ENCODE measurements around the gene THTPA.
"Not testable (repeated sequence)": the region's sequence is repeated elsewhere in the genome, so short reads cannot be mapped to it uniquely, and the experiment has no call there.

THTPA gene

GRCh38 chr14:23535943-23536342, 20.1 kb upstream of the THTPA start:
- no peaks in the 10 kb centered on the region for H3K9me3 ChIP-seq (ENCODE audit: control insufficient read depth in 2 of 2, low read length in 2 of 2)
- no peak overlapping the region for H3K9ac ChIP-seq (ENCODE audit: low read length in 2 of 2)
- peaks cover 2% of the 10 kb centered on the region for H3K4me1 ChIP-seq (ENCODE audit: control insufficient read depth, insufficient read depth, low read length)
- H3K4me3 ChIP-seq (ENCODE audit: low read length in 2 of 2) = no peak overlapping the region
- H3K36me3 ChIP-seq (ENCODE audit: control insufficient read depth in 2 of 2, insufficient read depth in 2 of 2, low read length in 2 of 2) = no peaks in the 10 kb centered on the region
- no peaks in the 10 kb centered on the region for H3K27me3 ChIP-seq (ENCODE audit: control insufficient read depth in 1 of 2, insufficient read depth in 2 of 2, low read length in 2 of 2)
- H3K27ac ChIP-seq (ENCODE audit: low read length) = no peak overlapping the region

DNA sequence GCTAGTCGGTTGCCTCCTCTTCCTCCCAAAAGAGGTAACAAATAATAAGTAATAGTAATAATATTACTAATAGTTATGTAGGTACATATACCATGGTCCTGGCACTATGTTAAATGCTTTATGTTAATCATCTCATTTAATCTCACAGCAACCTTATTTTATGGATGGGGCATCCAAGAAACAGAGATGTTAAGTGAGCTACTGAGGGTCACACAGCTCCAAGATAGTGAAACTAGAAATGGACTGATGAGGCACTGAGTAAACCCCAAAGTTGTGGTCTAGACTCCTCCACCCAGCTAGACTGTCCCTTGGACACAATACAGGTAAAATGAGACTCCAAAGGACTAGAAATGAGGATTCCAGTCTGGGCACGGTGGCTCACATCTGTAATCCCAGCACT, 19.6 kb upstream of the THTPA start:
- no peak overlapping the region for H3K27ac ChIP-seq (ENCODE audit: low read length)
- H3K4me1 ChIP-seq (ENCODE audit: control insufficient read depth, insufficient read depth, low read length) = peaks cover 2% of the 10 kb centered on the region
- H3K9ac ChIP-seq (ENCODE audit: low read length in 2 of 2) = no peak overlapping the region
- no peaks in the 10 kb centered on the region for H3K36me3 ChIP-seq (ENCODE audit: control insufficient read depth in 2 of 2, insufficient read depth in 2 of 2, low read length in 2 of 2)
- no peaks in the 10 kb centered on the region for H3K9me3 ChIP-seq (ENCODE audit: control insufficient read depth in 2 of 2, low read length in 2 of 2)
- no peak overlapping the region for H3K4me3 ChIP-seq (ENCODE audit: low read length in 2 of 2)
- H3K27me3 ChIP-seq (ENCODE audit: control insufficient read depth in 1 of 2, insufficient read depth in 2 of 2, low read length in 2 of 2) = no peaks in the 10 kb centered on the region

- not testable (repeated sequence) for H3K9ac ChIP-seq (ENCODE audit: low read length in 2 of 2); H3K9me3 ChIP-seq (ENCODE audit: control insufficient read depth in 2 of 2, low read length in 2 of 2); H3K27ac ChIP-seq (ENCODE audit: low read length); H3K4me3 ChIP-seq (ENCODE audit: low read length in 2 of 2); H3K4me1 ChIP-seq (ENCODE audit: control insufficient read depth, insufficient read depth, low read length); H3K27me3 ChIP-seq (ENCODE audit: control insufficient read depth in 1 of 2, insufficient read depth in 2 of 2, low read length in 2 of 2); H3K36me3 ChIP-seq (ENCODE audit: control insufficient read depth in 2 of 2, insufficient read depth in 2 of 2, low read length in 2 of 2)
Measured at GRCh38 chr14:23536906-23537305, 19.2 kb upstream of the THTPA start.

DNA sequence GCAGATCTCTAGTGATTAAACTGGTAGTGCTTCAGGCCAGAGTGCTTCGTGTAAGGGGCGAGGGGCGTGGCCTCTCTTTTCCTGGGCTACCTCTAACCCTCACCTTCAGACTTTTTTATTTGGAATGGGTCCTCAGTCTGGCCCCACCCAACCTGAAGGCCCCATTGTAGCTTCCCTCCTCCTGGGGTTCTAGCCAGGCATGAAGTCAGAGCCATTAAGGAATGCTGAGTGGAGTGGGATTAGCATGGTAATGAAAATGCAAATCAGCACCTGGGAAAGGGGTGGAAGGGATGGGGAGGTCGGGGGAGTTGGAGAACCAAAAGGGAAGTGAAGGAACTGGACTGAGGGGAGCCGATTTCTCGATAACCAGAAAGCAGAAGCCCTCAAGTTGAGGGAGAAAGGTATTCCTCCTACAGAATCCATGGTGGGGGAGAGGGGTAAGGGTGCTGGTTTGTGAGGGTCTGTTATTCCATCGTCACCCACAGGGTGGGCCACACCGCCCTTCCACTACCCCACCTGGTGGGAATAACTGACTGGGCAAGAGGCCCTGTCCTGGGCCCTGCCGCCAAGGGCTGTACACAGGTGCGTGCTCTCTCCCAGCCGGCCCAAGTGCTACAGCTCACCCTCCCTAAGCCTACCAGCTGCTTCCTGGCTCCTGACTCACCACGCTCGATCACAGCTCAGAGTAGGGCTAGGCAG, 18.6 kb upstream of the THTPA start:
- Histone ChIP-seq H3K9me3 (ENCODE audit: control insufficient read depth in 2 of 2, low read length in 2 of 2) (no peaks in the 10 kb centered on the region), H3K4me3 (ENCODE audit: low read length in 2 of 2) (no peak overlapping the region), H3K27me3 (ENCODE audit: control insufficient read depth in 1 of 2, insufficient read depth in 2 of 2, low read length in 2 of 2) (no peaks in the 10 kb centered on the region), H3K27ac (ENCODE audit: low read length) (no peak overlapping the region), H3K4me1 (ENCODE audit: control insufficient read depth, insufficient read depth, low read length) (peaks cover 2% of the 10 kb centered on the region), H3K9ac (ENCODE audit: low read length in 2 of 2) (no peak overlapping the region), H3K36me3 (ENCODE audit: control insufficient read depth in 2 of 2, insufficient read depth in 2 of 2, low read length in 2 of 2) (no peaks in the 10 kb centered on the region)

- no peak overlapping the region for H3K9ac ChIP-seq (ENCODE audit: low read length in 2 of 2)
- H3K4me3 ChIP-seq (ENCODE audit: low read length in 2 of 2) = no peak overlapping the region
Measured at GRCh38 chr14:23538050-23538718, 17.9 kb upstream of the THTPA start.

DNA sequence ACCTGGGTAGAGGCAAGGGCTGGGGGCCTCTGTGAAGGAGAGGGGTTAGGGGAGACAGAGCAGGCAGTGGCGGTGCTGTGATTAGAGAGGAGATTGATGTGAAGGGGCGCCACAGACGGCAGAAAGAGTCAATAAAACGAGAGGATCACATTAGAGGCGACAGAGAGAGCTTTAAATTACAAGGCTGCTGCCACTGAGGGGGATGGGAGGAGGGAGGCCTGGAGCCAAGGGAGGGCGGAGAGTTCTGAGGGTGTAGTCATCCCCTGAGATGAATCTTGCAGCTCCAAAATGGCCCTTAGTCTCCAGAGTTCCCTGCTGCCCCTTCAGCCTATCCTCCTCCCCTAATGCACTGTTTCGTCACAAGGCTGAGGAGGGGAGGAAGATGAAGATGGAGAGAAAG, 17.3 kb upstream of the THTPA start:
- Histone ChIP-seq H3K9ac (ENCODE audit: low read length in 2 of 2) (no peak overlapping the region), H3K4me3 (ENCODE audit: low read length in 2 of 2) (no peak overlapping the region), H3K27ac (ENCODE audit: low read length) (no peak overlapping the region), H3K9me3 (ENCODE audit: control insufficient read depth in 2 of 2, low read length in 2 of 2) (no peaks in the 10 kb centered on the region), H3K4me1 (ENCODE audit: control insufficient read depth, insufficient read depth, low read length) (peaks cover 2% of the 10 kb centered on the region), H3K27me3 (ENCODE audit: control insufficient read depth in 1 of 2, insufficient read depth in 2 of 2, low read length in 2 of 2) (no peaks in the 10 kb centered on the region), H3K36me3 (ENCODE audit: control insufficient read depth in 2 of 2, insufficient read depth in 2 of 2, low read length in 2 of 2) (no peaks in the 10 kb centered on the region)

More at GRCh38 chr14:23538050-23538718, 17.9 kb upstream of the THTPA start:
- no peak overlapping the region for H3K27ac ChIP-seq (ENCODE audit: low read length)
- H3K36me3 ChIP-seq (ENCODE audit: control insufficient read depth in 2 of 2, insufficient read depth in 2 of 2, low read length in 2 of 2) = no peaks in the 10 kb centered on the region
- H3K27me3 ChIP-seq (ENCODE audit: control insufficient read depth in 1 of 2, insufficient read depth in 2 of 2, low read length in 2 of 2) = no peaks in the 10 kb centered on the region
- peaks cover 2% of the 10 kb centered on the region for H3K4me1 ChIP-seq (ENCODE audit: control insufficient read depth, insufficient read depth, low read length)
- H3K9me3 ChIP-seq (ENCODE audit: control insufficient read depth in 2 of 2, low read length in 2 of 2) = no peaks in the 10 kb centered on the region

DNA sequence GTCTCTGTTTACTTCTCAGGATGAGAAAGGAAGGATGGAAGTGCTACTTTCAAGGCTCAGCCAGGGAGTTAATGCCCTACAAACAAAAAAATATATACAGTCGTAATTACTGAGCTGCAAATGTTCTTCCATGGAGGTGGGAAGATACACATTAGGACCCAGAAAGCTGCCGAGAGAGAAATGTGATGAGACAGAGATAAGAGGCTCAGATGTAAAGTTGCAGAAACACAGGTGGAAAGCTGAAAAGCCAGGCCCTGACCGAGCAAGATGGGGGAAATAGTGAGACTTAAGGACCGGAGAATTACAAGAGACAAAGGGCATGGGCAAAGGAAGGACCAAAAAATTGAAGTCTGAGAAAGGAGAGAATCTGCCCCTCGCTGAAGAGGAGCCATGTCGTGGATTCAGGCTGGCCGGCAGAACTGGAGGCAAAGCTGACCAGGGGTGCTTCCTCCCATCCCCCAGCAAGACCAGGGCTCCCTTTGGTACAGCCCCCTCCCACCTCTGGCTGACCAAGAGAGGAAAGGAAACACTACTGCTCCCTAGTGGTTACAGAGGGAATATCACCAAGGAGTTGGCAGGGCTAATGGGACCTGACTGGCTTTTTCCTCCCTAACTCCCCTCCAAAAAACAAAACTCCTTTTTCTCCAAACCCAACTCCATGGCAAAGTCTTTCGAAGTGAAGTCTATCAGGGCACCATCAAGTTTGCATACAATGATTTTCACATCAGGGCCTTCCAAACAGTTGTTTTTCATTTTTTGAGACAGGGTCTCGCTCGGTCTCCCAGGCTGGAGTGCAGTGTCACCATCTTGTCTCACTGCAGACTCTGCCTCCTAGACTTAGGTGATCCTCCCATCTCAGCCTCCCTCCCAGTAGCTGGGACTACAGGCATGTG, 16.6 kb upstream of the THTPA start:
- no peaks in the 10 kb centered on the region for H3K9me3 ChIP-seq (ENCODE audit: control insufficient read depth in 2 of 2, low read length in 2 of 2)
- H3K27ac ChIP-seq (ENCODE audit: low read length) = no peak overlapping the region

GRCh38 chr14:23540141-23540469, 16.0 kb upstream of the THTPA start:
- H3K4me1 ChIP-seq (ENCODE audit: control insufficient read depth, insufficient read depth, low read length) = peaks cover 2% of the 10 kb centered on the region
- H3K9me3 ChIP-seq (ENCODE audit: control insufficient read depth in 2 of 2, low read length in 2 of 2) = no peaks in the 10 kb centered on the region
- no peaks in the 10 kb centered on the region for H3K27me3 ChIP-seq (ENCODE audit: control insufficient read depth in 1 of 2, insufficient read depth in 2 of 2, low read length in 2 of 2)
- no peak overlapping the region for H3K9ac ChIP-seq (ENCODE audit: low read length in 2 of 2)
- H3K27ac ChIP-seq (ENCODE audit: low read length) = no peak overlapping the region
- no peak overlapping the region for H3K4me3 ChIP-seq (ENCODE audit: low read length in 2 of 2)
- H3K36me3 ChIP-seq (ENCODE audit: control insufficient read depth in 2 of 2, insufficient read depth in 2 of 2, low read length in 2 of 2) = no peaks in the 10 kb centered on the region

More for the DNA sequence above, 16.6 kb upstream of the THTPA start:
- Histone ChIP-seq H3K4me1 (ENCODE audit: control insufficient read depth, insufficient read depth, low read length) (peaks cover 2% of the 10 kb centered on the region), H3K4me3 (ENCODE audit: low read length in 2 of 2) (no peak overlapping the region), H3K9ac (ENCODE audit: low read length in 2 of 2) (peak overlapping the region in 1 of 2 donors; percentile 38), H3K36me3 (ENCODE audit: control insufficient read depth in 2 of 2, insufficient read depth in 2 of 2, low read length in 2 of 2) (no peaks in the 10 kb centered on the region), H3K27me3 (ENCODE audit: control insufficient read depth in 1 of 2, insufficient read depth in 2 of 2, low read length in 2 of 2) (no peaks in the 10 kb centered on the region)

- Histone ChIP-seq H3K36me3 (ENCODE audit: control insufficient read depth in 2 of 2, insufficient read depth in 2 of 2, low read length in 2 of 2) (no peaks in the 10 kb centered on the region), H3K27me3 (ENCODE audit: control insufficient read depth in 1 of 2, insufficient read depth in 2 of 2, low read length in 2 of 2) (no peaks in the 10 kb centered on the region), H3K9ac (ENCODE audit: low read length in 2 of 2) (no peak overlapping the region), H3K4me3 (ENCODE audit: low read length in 2 of 2) (no peak overlapping the region), H3K9me3 (ENCODE audit: control insufficient read depth in 2 of 2, low read length in 2 of 2) (no peaks in the 10 kb centered on the region), H3K4me1 (ENCODE audit: control insufficient read depth, insufficient read depth, low read length) (peaks cover 2% of the 10 kb centered on the region), H3K27ac (ENCODE audit: low read length) (no peak overlapping the region)
Measured at GRCh38 chr14:23542261-23542660, 13.8 kb upstream of the THTPA start.

DNA sequence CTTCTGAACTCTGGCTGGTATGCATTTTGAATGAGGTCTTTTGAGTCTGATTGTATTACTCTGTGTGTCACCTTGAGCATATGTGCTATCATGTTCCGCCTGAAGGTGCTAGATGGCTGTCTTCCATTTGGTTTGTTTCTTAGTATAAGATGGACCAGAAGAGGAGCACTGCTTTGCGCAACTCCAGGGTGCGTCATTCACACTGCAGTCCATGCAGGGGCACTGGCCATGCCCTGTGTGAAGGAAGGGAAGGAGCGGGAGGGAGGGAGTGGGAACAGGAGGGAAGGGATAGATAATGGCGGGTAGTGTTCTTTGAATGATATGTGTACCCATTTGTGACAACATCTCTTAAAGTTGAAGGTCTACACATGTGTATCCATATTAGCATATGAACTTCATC, 12.7 kb upstream of the THTPA start:
- Histone ChIP-seq H3K27me3 (ENCODE audit: control insufficient read depth in 1 of 2, insufficient read depth in 2 of 2, low read length in 2 of 2) (no peaks in the 10 kb centered on the region), H3K9me3 (ENCODE audit: control insufficient read depth in 2 of 2, low read length in 2 of 2) (no peaks in the 10 kb centered on the region), H3K36me3 (ENCODE audit: control insufficient read depth in 2 of 2, insufficient read depth in 2 of 2, low read length in 2 of 2) (no peaks in the 10 kb centered on the region), H3K4me1 (ENCODE audit: control insufficient read depth, insufficient read depth, low read length) (peaks cover 2% of the 10 kb centered on the region), H3K9ac (ENCODE audit: low read length in 2 of 2) (no peak overlapping the region), H3K4me3 (ENCODE audit: low read length in 2 of 2) (no peak overlapping the region), H3K27ac (ENCODE audit: low read length) (no peak overlapping the region)
